ES-I3 (cell line): ENCODE data around the gene SSR1.

Experiments
- H3K36me3 ChIP-seq: 2 replicates; pipeline ENCODE4 v1.6.1; 2013; ENCODE audit warnings: mild to moderate bottlenecking, low read length, control low read depth, moderate library complexity; ENCODE audit not compliant: insufficient read depth
- H3K4me1 ChIP-seq: 2 replicates; pipeline ENCODE4 v1.6.1; 2013; ENCODE audit warnings: mild to moderate bottlenecking, control low read depth, low read length; ENCODE audit not compliant: insufficient read depth
- H3K9ac ChIP-seq: 2 replicates; pipeline ENCODE4 v1.6.1; 2013; ENCODE audit warnings: low read depth, mild to moderate bottlenecking, low read length, moderate library complexity
- H3K9me3 ChIP-seq: 2 replicates; pipeline ENCODE4 v1.6.1; 2013; ENCODE audit warnings: mild to moderate bottlenecking, low read length, moderate library complexity; ENCODE audit not compliant: control insufficient read depth, insufficient read depth

SSR1 gene

DNA sequence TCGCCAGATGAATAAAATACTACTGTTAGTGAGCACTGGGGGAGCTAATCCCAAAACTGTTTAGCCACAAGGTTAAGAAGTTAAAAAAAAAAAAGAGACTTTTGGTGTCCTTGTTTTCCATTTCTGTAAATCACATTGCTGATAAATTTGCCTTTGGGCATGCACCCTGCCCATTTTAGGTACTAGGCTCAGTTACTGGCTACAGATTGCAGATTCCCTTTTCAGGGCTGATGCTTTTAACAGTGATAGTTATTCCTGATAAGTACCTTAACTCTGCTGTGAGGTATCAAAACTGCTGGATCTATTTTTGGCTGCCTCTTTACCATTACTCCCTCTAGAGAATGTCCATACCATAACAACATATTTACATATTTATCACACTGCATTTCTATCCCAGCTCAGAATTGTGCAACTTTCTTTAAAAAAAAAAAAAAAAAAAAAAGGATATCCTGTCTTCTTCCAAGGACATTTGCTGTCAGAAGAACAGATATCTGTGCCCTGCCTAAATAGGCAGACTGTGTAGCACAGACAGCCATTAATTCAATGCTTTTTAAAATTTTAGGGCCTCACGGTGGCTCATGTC, 94.5 kb downstream of the SSR1 start:
- H3K9ac ChIP-seq, result no peak overlapping the region
- no peaks in the 10 kb centered on the region for H3K9me3 ChIP-seq
- H3K36me3 ChIP-seq, result peaks cover 4% of the 10 kb centered on the region; the same call in 1 of the 2 replicates
- H3K4me1 ChIP-seq, result no peaks in the 10 kb centered on the region; the same call in 1 of the 2 replicates
